ENCODE data around the gene CAMKMT.
"Not testable (repeated sequence)": the region's sequence is repeated elsewhere in the genome, so short reads cannot be mapped to it uniquely, and the experiment has no call there.

Gene CAMKMT

DNA sequence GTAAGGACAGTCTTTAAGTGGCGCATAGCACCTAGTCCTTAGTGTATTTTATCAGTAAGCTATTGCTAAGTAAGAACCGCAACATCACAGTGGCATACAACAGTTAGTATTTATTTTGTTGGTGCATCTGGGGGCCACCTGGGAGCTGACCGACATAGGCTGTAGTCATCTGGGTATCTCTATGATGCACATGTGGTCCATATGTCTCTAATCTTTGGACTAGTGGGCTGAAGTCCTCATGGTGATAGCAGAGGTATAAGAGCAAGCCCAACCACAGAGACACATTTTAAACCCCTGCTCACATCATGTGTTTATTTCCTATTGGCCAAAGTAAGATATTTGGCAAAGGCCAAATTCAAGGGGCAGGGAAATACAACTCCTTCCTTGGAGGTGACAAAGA lies 2.9 kb downstream of the CAMKMT start:
- peaks cover 12% of the 10 kb centered on the region for H3K4me1 ChIP-seq (ENCODE audit: control insufficient read depth, insufficient read depth, low read length)
- H3K9ac ChIP-seq (ENCODE audit: low read length) = no peak overlapping the region
- H3K9me3 ChIP-seq (ENCODE audit: control insufficient read depth, low read length) = no peaks in the 10 kb centered on the region
- no peaks in the 10 kb centered on the region for H3K27me3 ChIP-seq (ENCODE audit: control insufficient read depth, insufficient read depth, low read length)
- no peak overlapping the region for H3K4me3 ChIP-seq (ENCODE audit: low read length)
- H3K36me3 ChIP-seq (ENCODE audit: control insufficient read depth, insufficient read depth, low read length) = no peaks in the 10 kb centered on the region

DNA sequence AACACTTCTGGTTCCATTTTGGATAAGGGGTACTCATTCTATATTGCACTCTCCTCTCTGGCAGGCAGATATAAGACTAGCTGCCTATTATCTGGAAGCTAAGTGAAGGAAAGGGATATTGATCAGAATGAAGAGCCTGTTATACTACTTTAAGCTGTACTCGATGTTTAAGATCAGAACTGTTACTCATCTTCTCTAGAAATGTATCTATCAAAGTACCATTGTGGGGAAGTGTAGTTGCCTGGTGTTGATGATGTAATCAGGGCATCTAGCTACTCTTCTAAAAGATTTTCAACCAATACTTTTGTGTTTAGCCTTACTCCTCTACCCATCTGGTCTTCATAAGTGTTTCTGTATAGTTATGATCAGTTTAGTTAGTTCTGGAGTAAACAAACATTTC lies 5.8 kb downstream of the CAMKMT start:
- no peak overlapping the region for H3K9ac ChIP-seq (ENCODE audit: low read length)
- H3K4me3 ChIP-seq (ENCODE audit: low read length) = no peak overlapping the region
- H3K36me3 ChIP-seq (ENCODE audit: control insufficient read depth, insufficient read depth, low read length) = no peaks in the 10 kb centered on the region
- no peaks in the 10 kb centered on the region for H3K27me3 ChIP-seq (ENCODE audit: control insufficient read depth, insufficient read depth, low read length)
- H3K4me1 ChIP-seq (ENCODE audit: control insufficient read depth, insufficient read depth, low read length) = no peaks in the 10 kb centered on the region
- no peaks in the 10 kb centered on the region for H3K9me3 ChIP-seq (ENCODE audit: control insufficient read depth, low read length)

DNA sequence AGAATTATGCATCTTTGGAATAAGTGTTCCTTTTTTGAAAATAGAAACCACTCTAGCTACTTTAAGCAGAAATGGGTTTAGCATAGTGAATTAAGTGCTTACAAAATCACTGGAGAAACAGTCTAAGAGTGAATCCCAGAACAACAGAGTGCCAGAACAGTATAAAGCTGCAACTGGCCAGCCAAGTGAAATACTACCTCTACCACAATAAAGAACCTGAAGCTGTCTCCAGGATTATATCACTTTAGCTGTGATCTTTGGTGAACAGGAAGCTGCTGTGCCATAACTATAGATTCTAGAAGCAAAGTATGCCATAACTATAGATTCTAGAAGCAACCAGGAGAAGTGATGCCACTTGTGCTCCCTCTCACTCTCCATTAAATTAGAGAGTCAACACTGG lies 7.6 kb downstream of the CAMKMT start:
- Histone ChIP-seq H3K9me3 (ENCODE audit: control insufficient read depth, low read length) (no peaks in the 10 kb centered on the region), H3K27me3 (ENCODE audit: control insufficient read depth, insufficient read depth, low read length) (no peaks in the 10 kb centered on the region), H3K4me1 (ENCODE audit: control insufficient read depth, insufficient read depth, low read length) (no peaks in the 10 kb centered on the region), H3K4me3 (ENCODE audit: low read length) (no peak overlapping the region), H3K36me3 (ENCODE audit: control insufficient read depth, insufficient read depth, low read length) (no peaks in the 10 kb centered on the region), H3K9ac (ENCODE audit: low read length) (no peak overlapping the region)

DNA sequence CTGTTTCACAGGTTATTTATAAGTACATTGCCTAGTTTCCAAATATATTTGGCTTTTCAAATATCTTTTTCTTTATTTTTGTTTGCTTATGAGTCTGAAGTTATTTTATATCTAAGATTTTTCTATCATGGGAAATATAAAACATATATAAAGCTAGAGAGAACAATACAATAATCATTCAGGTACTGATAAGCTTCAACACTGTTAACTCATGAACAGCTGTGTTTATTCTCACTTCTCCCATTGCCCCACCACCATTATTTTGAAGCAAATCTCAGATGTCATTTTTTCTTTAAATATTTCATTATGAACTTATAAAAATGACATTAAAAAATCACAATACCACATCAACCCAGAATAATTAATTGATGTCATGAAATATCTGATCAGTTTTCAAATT lies 9.7 kb downstream of the CAMKMT start:
- H3K36me3 ChIP-seq (ENCODE audit: control insufficient read depth, insufficient read depth, low read length) = no peaks in the 10 kb centered on the region
- H3K27me3 ChIP-seq (ENCODE audit: control insufficient read depth, insufficient read depth, low read length) = no peaks in the 10 kb centered on the region
- H3K4me1 ChIP-seq (ENCODE audit: control insufficient read depth, insufficient read depth, low read length) = no peaks in the 10 kb centered on the region
- no peaks in the 10 kb centered on the region for H3K9me3 ChIP-seq (ENCODE audit: control insufficient read depth, low read length)
- no peak overlapping the region for H3K9ac ChIP-seq (ENCODE audit: low read length)
- no peak overlapping the region for H3K4me3 ChIP-seq (ENCODE audit: low read length)

DNA sequence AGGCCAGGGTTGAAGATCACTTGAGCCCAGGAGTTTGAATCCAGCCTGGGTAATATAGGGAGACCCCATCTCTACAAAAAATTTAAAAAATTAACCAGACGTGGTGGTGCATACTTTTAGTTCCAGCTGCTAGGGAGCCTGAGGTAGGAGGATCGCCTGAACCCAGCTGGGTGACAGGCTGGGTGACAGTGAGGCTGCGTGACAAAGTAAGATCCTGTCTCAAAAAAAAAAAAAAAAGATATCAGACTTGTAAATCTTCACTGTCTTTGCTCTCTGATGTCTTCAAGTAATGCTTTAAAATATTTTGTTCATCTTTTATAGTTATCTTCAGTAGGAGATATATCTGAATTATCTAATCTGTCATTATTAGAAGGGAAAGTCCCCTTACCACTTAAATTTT lies 10.5 kb downstream of the CAMKMT start:
- Histone ChIP-seq H3K27me3 (ENCODE audit: control insufficient read depth, insufficient read depth, low read length) (no peaks in the 10 kb centered on the region), H3K9ac (ENCODE audit: low read length) (no peak overlapping the region), H3K4me1 (ENCODE audit: control insufficient read depth, insufficient read depth, low read length) (no peaks in the 10 kb centered on the region), H3K36me3 (ENCODE audit: control insufficient read depth, insufficient read depth, low read length) (no peaks in the 10 kb centered on the region), H3K4me3 (ENCODE audit: low read length) (no peak overlapping the region), H3K9me3 (ENCODE audit: control insufficient read depth, low read length) (no peaks in the 10 kb centered on the region)

DNA sequence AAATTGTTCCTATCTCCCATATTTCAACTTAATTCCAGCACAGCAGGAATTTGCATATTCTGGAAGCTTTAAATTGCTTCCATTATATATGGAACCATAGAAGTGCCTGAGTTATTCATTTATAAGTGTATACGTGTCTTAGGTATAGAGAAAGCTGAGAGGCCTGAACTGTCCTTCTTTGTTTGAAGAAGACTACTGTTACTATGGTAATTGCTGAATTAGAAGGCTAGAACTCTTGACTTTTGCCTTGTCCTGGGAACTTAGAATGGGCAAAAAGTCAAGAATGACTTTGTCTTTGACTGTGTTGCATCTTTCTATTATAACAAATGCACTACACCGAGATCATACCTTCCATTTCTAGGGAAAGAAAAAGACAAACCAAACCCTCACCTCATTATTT lies 15.7 kb downstream of the CAMKMT start:
- Histone ChIP-seq H3K9ac (ENCODE audit: low read length) (no peak overlapping the region), H3K27me3 (ENCODE audit: control insufficient read depth, insufficient read depth, low read length) (no peaks in the 10 kb centered on the region), H3K9me3 (ENCODE audit: control insufficient read depth, low read length) (no peaks in the 10 kb centered on the region), H3K36me3 (ENCODE audit: control insufficient read depth, insufficient read depth, low read length) (no peaks in the 10 kb centered on the region), H3K4me1 (ENCODE audit: control insufficient read depth, insufficient read depth, low read length) (no peaks in the 10 kb centered on the region), H3K4me3 (ENCODE audit: low read length) (no peak overlapping the region)

DNA sequence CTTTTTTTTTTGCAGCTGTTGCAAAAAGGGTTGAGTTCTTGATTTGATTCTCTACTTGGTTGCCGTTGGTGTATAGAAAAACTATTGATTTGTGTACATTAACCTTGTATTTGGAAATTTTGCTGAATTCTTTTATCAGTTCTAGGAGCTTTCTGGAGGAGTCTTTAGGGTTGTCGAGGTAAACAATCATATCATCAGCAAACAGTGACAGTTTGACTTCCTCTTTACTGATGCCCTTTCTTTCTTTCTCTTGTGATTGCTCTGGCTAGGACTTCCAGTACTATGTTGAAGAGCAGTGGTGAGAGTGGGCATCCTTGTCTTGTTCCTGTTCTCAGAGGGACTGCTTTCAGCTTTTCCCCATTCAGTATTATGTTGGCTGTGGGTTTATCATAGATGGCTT lies 23.5 kb downstream of the CAMKMT start:
- not testable (repeated sequence) for H3K4me3 ChIP-seq (ENCODE audit: low read length); H3K36me3 ChIP-seq (ENCODE audit: control insufficient read depth, insufficient read depth, low read length); H3K4me1 ChIP-seq (ENCODE audit: control insufficient read depth, insufficient read depth, low read length); H3K9me3 ChIP-seq (ENCODE audit: control insufficient read depth, low read length); H3K27me3 ChIP-seq (ENCODE audit: control insufficient read depth, insufficient read depth, low read length); H3K9ac ChIP-seq (ENCODE audit: low read length)

DNA sequence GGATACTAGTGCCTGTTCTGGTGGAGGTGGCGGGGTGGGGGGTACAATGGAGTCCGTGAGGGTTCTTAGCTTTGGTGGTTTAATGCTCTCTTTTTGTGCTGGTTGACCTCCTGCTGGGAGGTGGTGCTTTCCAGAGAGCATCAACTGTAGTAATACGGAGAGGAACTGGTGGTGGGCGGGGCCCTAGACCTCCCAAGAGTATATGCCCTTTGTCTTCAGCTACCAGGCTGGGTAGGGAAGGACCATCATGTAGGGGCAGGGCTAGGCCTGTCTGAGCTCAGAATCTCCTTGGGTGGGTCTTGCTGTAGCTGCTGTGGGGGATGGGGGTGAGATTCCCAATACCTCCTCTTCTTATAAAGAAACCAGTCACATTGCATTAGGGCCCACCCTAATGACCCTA lies 27.1 kb downstream of the CAMKMT start:
- no peaks in the 10 kb centered on the region for H3K4me1 ChIP-seq (ENCODE audit: control insufficient read depth, insufficient read depth, low read length)

DNA sequence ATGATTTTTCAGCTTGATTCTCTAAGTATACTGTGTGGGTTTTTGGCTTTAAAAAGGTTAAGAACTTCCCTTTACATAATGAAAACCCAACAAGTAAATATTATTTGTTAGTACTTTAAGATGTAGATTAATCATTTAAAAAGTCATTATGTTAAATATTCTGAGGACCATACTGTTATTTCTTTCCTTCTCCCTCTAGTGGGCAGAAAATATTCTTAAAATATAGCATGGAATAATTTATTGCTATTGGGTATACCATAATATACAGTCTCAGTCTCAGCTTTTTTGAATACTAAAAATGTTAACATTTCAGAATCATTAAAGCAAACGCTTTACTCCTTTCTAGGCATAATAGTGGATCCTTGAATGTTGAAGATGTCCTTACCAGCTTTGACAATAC lies 28.1 kb downstream of the CAMKMT start:
- H3K36me3 ChIP-seq (ENCODE audit: control insufficient read depth, insufficient read depth, low read length) = no peaks in the 10 kb centered on the region
- no peak overlapping the region for H3K9ac ChIP-seq (ENCODE audit: low read length)
- no peaks in the 10 kb centered on the region for H3K4me1 ChIP-seq (ENCODE audit: control insufficient read depth, insufficient read depth, low read length)
- no peaks in the 10 kb centered on the region for H3K9me3 ChIP-seq (ENCODE audit: control insufficient read depth, low read length)
- H3K4me3 ChIP-seq (ENCODE audit: low read length) = no peak overlapping the region
- no peaks in the 10 kb centered on the region for H3K27me3 ChIP-seq (ENCODE audit: control insufficient read depth, insufficient read depth, low read length)

More for the DNA sequence above, 27.1 kb downstream of the CAMKMT start:
- no peaks in the 10 kb centered on the region for H3K36me3 ChIP-seq (ENCODE audit: control insufficient read depth, insufficient read depth, low read length)
- H3K9ac ChIP-seq (ENCODE audit: low read length) = no peak overlapping the region
- H3K27me3 ChIP-seq (ENCODE audit: control insufficient read depth, insufficient read depth, low read length) = no peaks in the 10 kb centered on the region
- no peak overlapping the region for H3K4me3 ChIP-seq (ENCODE audit: low read length)
- no peaks in the 10 kb centered on the region for H3K9me3 ChIP-seq (ENCODE audit: control insufficient read depth, low read length)

DNA sequence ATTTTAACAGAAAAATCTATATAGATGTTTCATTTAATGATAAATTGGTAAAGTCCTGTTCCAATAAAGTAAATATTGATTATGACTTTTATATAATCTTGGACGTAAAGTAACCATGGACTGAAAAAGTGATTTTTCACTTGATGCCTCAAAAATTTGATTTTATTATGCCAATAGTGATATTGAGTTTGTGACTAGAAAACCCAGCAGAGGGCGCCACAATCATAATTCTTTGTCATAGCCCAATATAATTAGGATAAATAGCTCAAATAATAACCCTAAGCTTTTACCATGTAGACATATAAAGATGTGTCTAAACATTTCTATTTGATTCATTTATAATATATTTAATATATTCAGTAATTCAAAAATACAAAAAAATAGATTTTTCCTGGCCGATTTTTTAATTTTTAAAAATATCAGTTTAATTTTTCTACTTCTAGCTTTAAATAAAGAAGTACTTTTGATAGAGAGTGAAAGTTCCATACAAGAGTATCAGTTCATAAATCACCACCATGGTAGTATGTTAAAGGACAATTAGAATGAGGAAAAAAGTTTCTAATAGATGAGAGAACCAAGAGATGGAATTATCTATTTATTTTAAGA lies 30.7 kb downstream of the CAMKMT start:
- Histone ChIP-seq H3K9me3 (ENCODE audit: control insufficient read depth, low read length) (no peaks in the 10 kb centered on the region), H3K4me3 (ENCODE audit: low read length) (no peak overlapping the region), H3K27me3 (ENCODE audit: control insufficient read depth, insufficient read depth, low read length) (no peaks in the 10 kb centered on the region), H3K9ac (ENCODE audit: low read length) (no peak overlapping the region), H3K36me3 (ENCODE audit: control insufficient read depth, insufficient read depth, low read length) (no peaks in the 10 kb centered on the region), H3K4me1 (ENCODE audit: control insufficient read depth, insufficient read depth, low read length) (no peaks in the 10 kb centered on the region)

DNA sequence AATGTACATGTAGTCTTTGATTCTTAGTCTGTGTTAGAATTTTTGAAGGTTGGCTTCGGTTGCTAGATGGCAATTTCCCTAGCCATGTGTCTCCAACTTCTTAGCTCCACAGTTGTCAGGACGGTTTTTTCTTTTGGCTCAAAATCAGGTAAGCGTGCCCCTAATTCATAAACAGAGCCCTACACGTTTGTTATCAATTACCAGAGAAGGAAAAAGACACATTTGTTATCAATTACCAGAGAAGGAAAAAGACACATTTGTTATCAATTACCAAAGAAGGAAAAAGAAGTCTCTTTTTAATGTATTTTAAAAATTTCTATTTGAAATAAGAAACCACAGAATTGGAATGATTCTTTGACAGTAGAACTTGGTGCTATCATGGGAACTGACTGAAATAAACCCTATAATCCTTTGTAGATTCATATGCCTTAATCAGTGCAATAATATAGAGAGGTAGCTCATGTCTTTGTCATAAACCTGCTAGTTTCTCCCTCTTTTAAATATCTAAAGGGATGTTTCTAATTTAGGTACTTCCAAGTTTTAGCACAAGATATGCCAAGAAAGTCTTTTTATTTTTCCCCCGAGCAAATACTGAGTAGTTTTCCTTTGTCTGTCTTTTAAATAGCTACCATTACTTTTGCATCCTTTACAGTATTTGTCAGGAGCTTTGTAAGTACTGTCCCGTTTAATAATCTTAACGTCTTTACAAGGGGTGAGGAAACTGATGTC lies 35.9 kb downstream of the CAMKMT start:
- H3K9me3 ChIP-seq (ENCODE audit: control insufficient read depth, low read length) = no peaks in the 10 kb centered on the region
- no peaks in the 10 kb centered on the region for H3K27me3 ChIP-seq (ENCODE audit: control insufficient read depth, insufficient read depth, low read length)
- H3K4me1 ChIP-seq (ENCODE audit: control insufficient read depth, insufficient read depth, low read length) = no peaks in the 10 kb centered on the region
- no peak overlapping the region for H3K9ac ChIP-seq (ENCODE audit: low read length)
- H3K4me3 ChIP-seq (ENCODE audit: low read length) = no peak overlapping the region
- no peaks in the 10 kb centered on the region for H3K36me3 ChIP-seq (ENCODE audit: control insufficient read depth, insufficient read depth, low read length)

DNA sequence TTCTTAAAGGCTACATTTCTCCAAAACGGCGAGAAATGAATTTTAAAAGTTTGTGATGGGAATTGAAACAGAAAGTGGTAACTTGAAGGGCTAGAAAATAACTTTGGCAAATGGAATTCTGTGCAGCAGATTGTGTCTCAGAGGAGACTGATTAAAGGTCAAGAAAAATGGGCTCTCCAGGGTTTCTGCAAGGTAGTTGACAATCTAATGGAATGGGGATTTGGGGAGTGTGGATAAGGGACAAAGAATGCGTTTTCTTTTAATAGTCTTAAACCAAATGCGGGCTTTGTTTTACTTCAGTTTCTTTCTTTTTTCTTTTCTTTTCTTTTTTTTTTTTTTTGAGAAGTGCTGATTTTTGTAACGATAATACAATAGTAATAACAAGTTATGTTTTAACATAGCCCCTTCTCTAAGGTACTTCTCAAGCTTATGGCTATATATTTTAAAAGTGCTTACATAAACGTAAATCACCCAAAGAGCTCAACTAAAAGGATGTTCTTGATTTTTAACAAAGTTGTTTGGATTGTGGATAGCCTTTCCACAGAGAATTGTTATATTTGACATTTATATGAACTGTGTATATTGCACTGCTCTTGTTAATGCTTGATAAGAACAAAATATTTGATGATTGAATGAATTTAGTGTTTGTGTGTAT lies 36.6 kb downstream of the CAMKMT start:
- Histone ChIP-seq H3K9ac (ENCODE audit: low read length) (no peak overlapping the region), H3K9me3 (ENCODE audit: control insufficient read depth, low read length) (no peaks in the 10 kb centered on the region), H3K4me3 (ENCODE audit: low read length) (no peak overlapping the region)

More for the DNA sequence above, 36.6 kb downstream of the CAMKMT start:
- H3K36me3 ChIP-seq (ENCODE audit: control insufficient read depth, insufficient read depth, low read length) = no peaks in the 10 kb centered on the region
- H3K27me3 ChIP-seq (ENCODE audit: control insufficient read depth, insufficient read depth, low read length) = no peaks in the 10 kb centered on the region
- H3K4me1 ChIP-seq (ENCODE audit: control insufficient read depth, insufficient read depth, low read length) = no peaks in the 10 kb centered on the region

Data from mucosa of stomach (tissue), 1 donor.